ENCODE data around the gene ZDHHC18.

ZDHHC18 gene

GRCh38 chr1:26826261-26827105, at the start of gene ZDHHC18:
Gene ZDHHC18, plus strand, starts transcription at chr1:26826688. Its CDS starts 117 bp downstream, at chr1:26826805.
- DNase-seq (ENCODE audit: low read depth) = peak; percentile 54

DNA sequence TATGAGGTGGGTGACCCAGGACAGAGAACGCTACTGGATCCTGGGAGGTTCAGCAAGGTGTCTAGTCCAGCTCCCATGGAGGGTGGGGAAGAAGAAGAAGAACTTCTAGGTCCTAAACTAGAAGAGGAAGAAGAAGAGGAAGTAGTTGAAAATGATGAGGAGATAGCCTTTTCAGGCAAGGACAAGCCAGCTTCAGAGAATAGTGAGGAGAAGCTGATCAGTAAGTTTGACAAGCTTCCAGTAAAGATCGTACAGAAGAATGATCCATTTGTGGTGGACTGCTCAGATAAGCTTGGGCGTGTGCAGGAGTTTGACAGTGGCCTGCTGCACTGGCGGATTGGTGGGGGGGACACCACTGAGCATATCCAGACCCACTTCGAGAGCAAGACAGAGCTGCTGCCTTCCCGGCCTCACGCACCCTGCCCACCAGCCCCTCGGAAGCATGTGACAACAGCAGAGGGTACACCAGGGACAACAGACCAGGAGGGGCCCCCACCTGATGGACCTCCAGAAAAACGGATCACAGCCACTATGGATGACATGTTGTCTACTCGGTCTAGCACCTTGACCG, 47.3 kb upstream of the ZDHHC18 start:
- no peak for DNase-seq (ENCODE audit: low read depth)

GRCh38 chr1:26780344-26780957, 46.0 kb upstream of the ZDHHC18 start:
- no peak for DNase-seq (ENCODE audit: low read depth)

DNA sequence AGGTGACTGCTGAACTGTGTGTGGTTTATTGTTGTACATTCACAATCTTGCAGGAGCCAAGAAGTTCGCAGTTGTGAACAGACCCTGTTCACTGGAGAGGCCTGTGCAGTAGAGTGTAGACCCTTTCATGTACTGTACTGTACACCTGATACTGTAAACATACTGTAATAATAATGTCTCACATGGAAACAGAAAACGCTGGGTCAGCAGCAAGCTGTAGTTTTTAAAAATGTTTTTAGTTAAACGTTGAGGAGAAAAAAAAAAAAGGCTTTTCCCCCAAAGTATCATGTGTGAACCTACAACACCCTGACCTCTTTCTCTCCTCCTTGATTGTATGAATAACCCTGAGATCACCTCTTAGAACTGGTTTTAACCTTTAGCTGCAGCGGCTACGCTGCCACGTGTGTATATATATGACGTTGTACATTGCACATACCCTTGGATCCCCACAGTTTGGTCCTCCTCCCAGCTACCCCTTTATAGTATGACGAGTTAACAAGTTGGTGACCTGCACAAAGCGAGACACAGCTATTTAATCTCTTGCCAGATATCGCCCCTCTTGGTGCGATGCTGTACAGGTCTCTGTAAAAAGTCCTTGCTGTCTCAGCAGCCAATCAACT, 45.2 kb upstream of the ZDHHC18 start:
- no peak for DNase-seq (ENCODE audit: low read depth)

DNA sequence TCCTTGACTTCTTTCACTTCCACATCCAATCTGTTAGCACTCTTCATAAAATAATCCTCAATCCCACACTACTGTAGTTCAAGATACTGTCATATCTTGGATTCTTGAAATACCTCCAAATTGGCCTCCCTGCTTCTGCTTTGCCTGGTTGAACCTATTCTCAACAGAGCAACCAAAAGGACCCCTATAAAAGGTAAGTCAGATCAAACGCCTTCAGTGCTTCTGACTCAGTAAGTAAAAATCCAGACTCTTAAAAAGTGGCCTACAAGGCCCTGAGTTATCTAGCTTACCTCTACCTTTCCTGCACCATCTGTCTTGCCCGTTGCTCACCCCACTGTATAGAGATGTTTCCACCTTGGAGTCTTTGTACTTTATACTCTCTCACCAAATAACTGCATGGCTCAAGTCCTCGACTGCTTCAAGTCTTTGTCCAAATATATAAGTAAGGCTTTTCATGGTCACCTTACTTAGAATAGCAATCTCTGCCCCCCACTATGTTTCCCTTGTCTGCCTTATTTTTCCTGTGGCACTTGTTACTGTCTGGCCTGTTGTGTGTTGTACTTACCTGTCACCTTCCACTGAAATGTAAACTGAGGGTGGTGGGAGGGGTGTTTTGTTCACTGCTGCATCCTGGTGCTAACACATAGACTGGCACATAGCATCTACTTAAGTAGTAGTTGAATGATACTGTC, 43.8 kb upstream of the ZDHHC18 start:
- no peak for DNase-seq (ENCODE audit: low read depth)

DNA sequence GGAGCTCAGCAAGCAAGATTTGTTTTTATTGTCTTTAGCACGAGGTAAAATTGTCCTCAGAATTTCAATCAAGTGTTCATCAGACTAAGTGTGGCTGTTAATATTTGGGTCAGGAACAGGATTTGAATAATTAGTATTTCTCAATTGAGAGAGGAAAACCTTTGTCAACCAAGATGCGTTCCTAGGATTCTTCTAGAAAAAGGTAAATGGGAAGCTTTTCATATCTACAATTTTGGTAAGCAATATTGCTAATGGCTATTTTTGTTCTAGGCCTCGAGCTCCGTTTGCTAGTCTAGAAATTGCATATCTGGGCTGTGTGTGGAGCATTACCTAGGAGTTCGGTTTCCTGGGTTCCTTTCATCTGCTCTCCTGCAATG, 42.9 kb upstream of the ZDHHC18 start:
- no peak for DNase-seq (ENCODE audit: low read depth)

- DNase-seq (ENCODE audit: low read depth) = no peak
Measured at GRCh38 chr1:26784023-26784871, 42.2 kb upstream of the ZDHHC18 start.

DNA sequence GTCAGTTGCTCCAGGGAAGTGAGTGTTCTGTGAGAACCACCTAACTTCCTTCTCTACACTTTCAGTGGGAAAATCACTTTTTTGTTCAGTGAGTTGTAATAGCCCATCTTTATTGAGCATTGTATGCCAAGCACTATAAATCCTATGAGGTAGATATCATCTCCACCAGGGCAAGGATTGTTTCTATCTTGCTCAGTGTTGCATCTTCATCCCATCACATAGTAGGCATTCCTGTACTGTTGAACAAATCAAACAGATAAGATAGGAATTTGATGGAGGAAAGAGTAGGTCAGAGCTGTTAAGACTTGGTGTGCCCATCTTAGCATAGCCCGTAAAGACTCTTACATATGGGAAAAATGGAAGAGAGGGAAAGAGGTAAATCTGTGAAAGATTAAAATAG, 41.6 kb upstream of the ZDHHC18 start:
- no peak for DNase-seq (ENCODE audit: low read depth)

- no peak for DNase-seq (ENCODE audit: low read depth)
Measured at GRCh38 chr1:26785611-26786436, 40.7 kb upstream of the ZDHHC18 start.

DNA sequence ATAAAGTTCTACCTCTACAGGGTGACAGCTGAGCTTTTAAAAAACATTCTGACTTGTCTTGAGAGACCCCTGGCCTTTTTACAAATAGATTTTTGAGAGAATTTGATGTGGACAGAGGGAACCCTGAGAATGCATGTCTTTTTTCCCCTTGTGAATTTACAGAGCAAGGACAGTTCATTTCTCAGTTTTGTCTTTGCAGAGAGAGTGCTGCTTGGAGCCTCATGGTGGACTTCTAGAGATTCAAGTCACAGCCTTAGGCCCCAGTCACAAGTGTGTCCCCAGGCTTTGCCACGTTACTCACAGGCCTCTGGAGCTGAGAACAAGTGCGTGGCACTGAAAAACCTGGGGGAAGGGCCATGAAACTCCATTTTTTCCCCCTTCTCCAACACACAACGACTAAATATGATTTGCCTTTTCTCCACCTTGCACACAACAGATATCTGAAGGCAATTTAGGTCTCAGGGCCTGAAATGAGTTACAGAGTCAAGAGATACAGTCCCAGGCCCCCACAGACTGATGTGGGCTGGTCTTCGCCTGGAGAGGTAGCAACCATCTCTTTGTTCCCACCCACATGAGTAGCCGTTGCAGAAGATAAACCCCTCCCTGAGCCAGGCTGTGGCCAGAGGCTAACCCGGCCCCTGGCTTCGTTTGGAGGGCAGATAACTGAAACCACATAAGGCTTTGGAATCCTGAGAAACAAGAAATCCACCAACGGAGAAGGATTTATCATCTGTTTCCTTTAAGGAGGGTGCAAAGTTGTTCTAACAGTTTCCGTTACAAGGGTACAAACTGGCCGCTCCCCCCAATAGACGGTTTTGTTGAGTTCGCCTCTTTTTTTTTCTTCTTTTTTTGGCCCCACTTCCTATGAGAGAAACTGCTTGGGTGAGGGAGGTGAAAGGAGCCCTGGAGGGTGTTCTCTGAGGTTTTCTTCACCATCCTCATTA, 39.8 kb upstream of the ZDHHC18 start:
- no peak for DNase-seq (ENCODE audit: low read depth)

DNA sequence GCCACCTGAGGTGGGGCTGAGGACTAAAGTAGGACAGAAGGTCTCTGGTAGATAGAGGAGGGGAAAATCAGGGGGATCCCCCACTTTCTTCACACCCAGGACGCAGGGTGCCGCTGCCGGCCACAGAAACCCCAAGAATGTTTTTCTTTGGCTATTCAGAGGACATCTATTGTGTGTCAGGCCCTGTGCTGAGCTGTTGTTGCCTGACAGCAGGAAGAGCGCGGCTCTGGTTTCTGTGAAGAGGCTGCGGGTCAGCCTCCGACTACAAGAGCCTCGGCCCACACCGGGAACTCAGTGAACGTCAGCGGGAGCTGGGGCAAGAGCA, 39.1 kb upstream of the ZDHHC18 start:
- DNase-seq (ENCODE audit: low read depth) = peak; percentile 64

DNA sequence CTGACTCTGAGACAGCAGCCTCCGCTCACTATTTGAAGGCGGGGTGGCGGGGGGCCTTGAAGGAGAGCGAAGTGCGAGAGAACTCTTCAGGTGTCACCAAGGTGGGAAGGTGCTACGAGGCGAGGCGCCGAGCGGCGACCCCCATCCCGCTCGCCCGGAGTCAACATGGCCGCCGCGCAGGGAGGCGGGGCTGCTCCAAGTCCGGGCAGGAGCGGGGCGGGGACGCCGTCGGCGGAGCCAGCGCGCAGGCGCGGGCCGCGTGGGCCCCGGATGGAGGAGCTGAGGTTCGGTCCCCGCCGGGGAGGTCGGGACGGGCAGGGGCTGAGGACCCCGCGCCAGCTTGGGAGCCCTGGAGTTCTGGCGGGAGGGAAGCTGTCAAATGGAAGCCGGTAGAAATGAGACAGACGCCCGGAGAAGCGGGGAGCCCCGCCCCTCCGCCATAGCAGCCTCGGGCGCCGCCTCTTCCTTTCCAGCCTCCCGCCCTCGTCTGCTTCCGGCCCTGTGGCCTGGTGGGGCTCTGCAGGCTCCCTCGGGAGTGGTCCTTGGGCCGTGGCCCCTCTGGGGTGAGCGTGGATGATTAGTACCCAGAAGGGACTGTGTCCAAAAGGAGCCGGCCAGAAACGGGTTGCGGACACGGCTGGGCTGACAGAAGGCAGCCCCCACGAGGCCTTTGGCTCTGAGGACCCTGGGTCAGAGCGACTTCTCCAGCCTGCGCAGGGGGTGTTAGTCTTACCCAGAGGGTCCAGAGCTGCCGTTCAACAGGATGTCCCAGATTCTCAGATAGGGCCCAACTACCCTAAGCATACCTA, 38.6 kb upstream of the ZDHHC18 start, which contains the start of gene PIGV:
PIGV (plus strand) TSS at position 245 of the 809 bp plus-strand sequence. CDS start 2,866 bp downstream, outside the sequence.
- DNase-seq (ENCODE audit: low read depth) = peak; percentile 81

- no peak for DNase-seq (ENCODE audit: low read depth)
Measured at GRCh38 chr1:26788515-26788785, 38.0 kb upstream of the ZDHHC18 start.

GRCh38 chr1:26788836-26789611, 37.5 kb upstream of the ZDHHC18 start:
- peak; percentile 76 for DNase-seq (ENCODE audit: low read depth)

GRCh38 chr1:26789612-26789865, 36.9 kb upstream of the ZDHHC18 start:
- DNase-seq (ENCODE audit: low read depth) = no peak

DNA sequence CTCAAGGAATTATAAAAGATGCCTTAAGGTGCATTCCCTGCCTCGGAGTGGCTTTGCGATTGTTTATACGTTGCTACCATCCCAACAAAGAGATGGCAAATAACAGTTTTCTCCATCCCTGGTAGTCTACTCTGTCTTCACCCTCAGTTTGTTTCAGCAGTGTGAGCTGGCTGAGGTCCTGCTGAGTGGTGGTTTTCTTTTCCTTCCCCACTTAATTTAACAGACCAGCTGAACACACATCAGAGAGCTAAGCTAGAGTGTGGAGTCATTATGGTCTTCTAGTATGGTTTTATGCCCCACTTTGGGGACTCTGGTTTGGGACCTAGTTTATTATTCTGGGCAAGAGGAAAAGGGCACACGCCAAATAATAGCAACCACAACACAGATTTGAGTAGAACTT, 36.6 kb upstream of the ZDHHC18 start:
- no peak for DNase-seq (ENCODE audit: low read depth)

GRCh38 chr1:26790551-26790953, 35.9 kb upstream of the ZDHHC18 start:
- DNase-seq (ENCODE audit: low read depth) = no peak

DNA sequence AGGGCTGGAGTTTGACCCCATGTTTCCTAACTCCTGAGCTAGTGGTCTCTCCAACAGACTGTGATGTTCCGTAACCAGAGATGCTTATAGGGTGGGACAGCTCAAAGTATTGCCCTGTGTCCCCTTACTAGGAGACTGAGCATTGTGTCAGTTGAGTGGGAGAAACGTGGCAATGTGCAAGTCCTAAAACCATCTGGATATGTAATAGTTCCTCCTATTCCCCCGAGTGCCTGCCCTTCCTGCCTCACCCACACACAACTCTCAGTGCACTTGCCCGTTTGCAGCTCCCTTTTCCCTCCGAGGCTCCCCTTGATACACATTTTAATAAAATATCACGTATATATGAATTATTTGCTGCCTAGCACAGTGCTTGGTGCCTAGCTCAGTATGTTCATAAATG, 35.3 kb upstream of the ZDHHC18 start:
- no peak for DNase-seq (ENCODE audit: low read depth)
